Ovary (tissue), 9 donors: ENCODE data around the gene MRPL23. TPM values are rescaled to one million over a fixed set of nuclear protein-coding genes. Genes with fewer than 3 reads are reported as not detected.

Experiments used
- DNase-seq, 5 donors: peaks; one replicate each; pipeline ENCODE4 v3.0.0-alpha.2; 2019 to 2020
- H3K27ac ChIP-seq, 2 donors: fragments of 200-600 bp; one replicate each; pipeline versions ENCODE4 v1.5.1 to v1.8.0; 2019 to 2022
- H3K27me3 ChIP-seq: fragments of 200-600 bp; one replicate; pipeline ENCODE4 v1.8.0; 2022
- H3K36me3 ChIP-seq: fragments of 200-600 bp; sonication (generic); one replicate; pipeline ENCODE4 v1.5.1; 2019
- H3K4me1 ChIP-seq: one replicate; pipeline ENCODE4 v1.8.1; 2013; ENCODE audit warnings: mild to moderate bottlenecking, moderate library complexity; ENCODE audit not compliant: insufficient read depth
- H3K4me3 ChIP-seq: fragments of 200-600 bp; sonication (generic); one replicate; pipeline ENCODE4 v1.5.1; 2017
- H3K9me3 ChIP-seq, 2 donors: fragments of 200-600 bp in 1 of 2; sonication (generic) in 1 of 2; one replicate each; pipeline versions ENCODE4 v1.5.1 to v1.8.1; 2013 to 2019; ENCODE audit warnings: mild to moderate bottlenecking in 1 of 2, moderate library complexity in 1 of 2
- EP300 ChIP-seq: sonication (generic); formaldehyde crosslinking; IDR thresholded peaks from one replicate; pipeline ENCODE4 v1.6.1; 2017; ENCODE audit warnings: antibody characterized with exemption
- POLR2A ChIP-seq: fragments of 450-650 bp; IDR thresholded peaks from one replicate; pipeline ENCODE4 v1.6.1; 2017; ENCODE audit warnings: antibody characterized with exemption, mild to moderate bottlenecking, moderate library complexity
- WGBS, 3 donors: extraction: QIAGEN DNeasy Blood & Tissue Kit in 1 of 3; methylation state at CpG; one replicate each; pipeline versions ENCODE4 v1.1.5 to v1.1.7; 2013 to 2017; 5-methylcytosine and 5-hydroxymethylcytosine counted together
- intact Hi-C, 4 donors: fragments of 100-400 bp; cut with DNase I; formaldehyde crosslinking; loops; one replicate each; pipeline versions ENCODE4 v1.11.0 to v1.15.1; 2022 to 2023
- polyA plus RNA-seq, 2 donors: library from polyadenylated mRNA; stranded (reverse); fragments of 200-250 nt in 1 of 2; fragments of 350-450 nt in 1 of 2; fragmentation: Illumina TruSeq in 1 of 2; extraction: RNeasy Lipid Tissue Mini Kit (QIAGEN cat#74804) in 1 of 2; gene quantifications; one replicate each; pipeline ENCODE4 v1.2.3, GENCODE V29; 2013 to 2014
- total RNA-seq, 7 donors: library from RNA; depleted of rRNA in 2 of 7; stranded (reverse); fragments of >200 nt in 2 of 7; fragmentation: NEBNext Ultra II Directional in 3 of 7; extraction: Animal tissue kit (Norgen Biotek cat#: 25700) in 3 of 7; gene quantifications; one replicate each; pipeline versions ENCODE4 v1.1.0 to v1.2.4, GENCODE V29; 2016 to 2023
- TF ChIP-seq, protein P1 (sequence below), 3 donors: fragments of 450-650 bp in 2 of 3; fragments of 200-600 bp in 1 of 3; IDR thresholded peaks; one replicate each; pipeline versions ENCODE4 v1.5.1 to v1.8.0; 2016 to 2022; ENCODE audit warnings: antibody characterized with exemption in 3 of 3, mild to moderate bottlenecking in 1 of 3
- donor health status: DM: no; HTN: no; CAD: no; lungs with moderate emphysema.
- donor health status: DM: no; HTN: no; CAD: no.
- donor health status: Bipolar disorder and iron deficiency.
- donor health status: DM: yes; HTN: yes; CAD: no.
- donor health status: DM: no; HTN: no; CAD: no.
- donor health status: DM: yes; HTN: yes; CAD: no.

Gene MRPL23
- total and polyA plus RNA-seq, 9 donors, result 21.7 to 145 (median 86.7) TPM

DNA sequence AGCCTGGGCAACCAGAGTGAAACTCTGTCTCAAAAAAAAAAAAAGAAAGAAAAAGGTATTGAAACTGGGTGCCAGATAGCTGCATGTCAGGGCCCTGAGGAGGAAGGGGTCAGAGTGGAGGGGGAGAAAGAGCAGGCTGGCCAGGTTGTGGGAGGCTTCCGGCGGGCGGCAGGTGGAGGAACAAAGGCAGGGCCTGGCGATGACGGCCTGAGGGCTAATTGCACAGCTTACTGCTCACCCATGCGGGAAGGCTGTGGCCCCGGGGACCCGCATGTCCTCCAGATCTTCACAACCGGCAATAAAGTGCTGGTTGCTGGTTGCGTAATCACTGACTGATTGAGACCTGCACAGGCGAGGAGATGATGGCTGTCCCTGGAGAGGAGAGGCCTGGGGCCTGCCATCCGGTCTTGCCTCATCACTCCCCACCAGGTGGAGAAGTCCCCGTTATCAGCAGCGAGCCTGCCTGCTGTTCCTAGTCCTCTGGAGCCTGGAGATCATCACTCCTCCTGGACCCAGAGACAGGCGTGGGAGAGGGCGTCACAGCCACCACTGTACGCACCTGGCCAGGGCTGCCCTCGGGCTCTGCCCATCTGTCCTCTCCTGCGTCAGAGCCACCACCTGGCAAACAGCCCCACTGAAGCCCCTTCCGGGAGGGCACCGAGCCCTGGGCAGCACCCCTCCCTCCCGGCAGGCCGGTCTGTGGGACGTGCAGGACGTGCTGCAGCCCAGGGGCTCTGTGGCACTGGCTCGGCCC, 31.8 kb downstream of the MRPL23 start:
- TF ChIP-seq EP300 (no peak), POLR2A (no peak)
- peak in 3 of 5 donors; percentile 8 to 14 (median 13) for DNase-seq
- intact Hi-C loops, result no loop called here
- Histone ChIP-seq H3K4me1 (no peaks in the 10 kb centered on the region), H3K27ac (no peak overlapping the region), H3K36me3 (no peaks in the 10 kb centered on the region), H3K9me3 (no peaks in the 10 kb centered on the region), H3K27me3 (no peaks in the 10 kb centered on the region), H3K4me3 (no peak overlapping the region)
- 85% methylated on average over 7 of the region's 26 CpGs; no CpG with 5 or more reads in 2 of the 3 donors for WGBS, 3 donors

DNA sequence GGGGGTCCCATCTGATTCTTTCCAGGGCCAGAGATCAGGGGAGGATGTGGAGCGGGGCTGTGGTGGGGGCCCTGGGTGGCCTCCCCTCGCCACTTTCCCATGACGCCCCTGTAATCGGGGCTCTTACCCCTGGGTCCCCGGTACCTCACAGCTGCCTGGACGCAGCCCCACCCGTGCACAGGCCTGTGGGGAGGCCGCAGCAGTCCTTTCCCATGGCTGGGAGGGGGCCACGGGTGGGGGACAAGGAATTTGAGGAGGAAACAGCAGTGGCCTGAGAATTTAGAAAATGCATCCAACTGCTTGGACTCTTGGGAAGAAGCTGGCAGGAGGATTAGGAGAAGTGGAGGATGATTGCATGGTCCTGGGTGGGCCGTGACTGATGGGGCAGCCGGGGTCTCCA, 32.5 kb downstream of the MRPL23 start:
- TF ChIP-seq, protein P1, sequence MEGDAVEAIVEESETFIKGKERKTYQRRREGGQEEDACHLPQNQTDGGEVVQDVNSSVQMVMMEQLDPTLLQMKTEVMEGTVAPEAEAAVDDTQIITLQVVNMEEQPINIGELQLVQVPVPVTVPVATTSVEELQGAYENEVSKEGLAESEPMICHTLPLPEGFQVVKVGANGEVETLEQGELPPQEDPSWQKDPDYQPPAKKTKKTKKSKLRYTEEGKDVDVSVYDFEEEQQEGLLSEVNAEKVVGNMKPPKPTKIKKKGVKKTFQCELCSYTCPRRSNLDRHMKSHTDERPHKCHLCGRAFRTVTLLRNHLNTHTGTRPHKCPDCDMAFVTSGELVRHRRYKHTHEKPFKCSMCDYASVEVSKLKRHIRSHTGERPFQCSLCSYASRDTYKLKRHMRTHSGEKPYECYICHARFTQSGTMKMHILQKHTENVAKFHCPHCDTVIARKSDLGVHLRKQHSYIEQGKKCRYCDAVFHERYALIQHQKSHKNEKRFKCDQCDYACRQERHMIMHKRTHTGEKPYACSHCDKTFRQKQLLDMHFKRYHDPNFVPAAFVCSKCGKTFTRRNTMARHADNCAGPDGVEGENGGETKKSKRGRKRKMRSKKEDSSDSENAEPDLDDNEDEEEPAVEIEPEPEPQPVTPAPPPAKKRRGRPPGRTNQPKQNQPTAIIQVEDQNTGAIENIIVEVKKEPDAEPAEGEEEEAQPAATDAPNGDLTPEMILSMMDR (IDR thresholded peaks at IDR 0.05), result no peak
- TF ChIP-seq POLR2A, result no peak
- no peak for TF ChIP-seq EP300

DNA sequence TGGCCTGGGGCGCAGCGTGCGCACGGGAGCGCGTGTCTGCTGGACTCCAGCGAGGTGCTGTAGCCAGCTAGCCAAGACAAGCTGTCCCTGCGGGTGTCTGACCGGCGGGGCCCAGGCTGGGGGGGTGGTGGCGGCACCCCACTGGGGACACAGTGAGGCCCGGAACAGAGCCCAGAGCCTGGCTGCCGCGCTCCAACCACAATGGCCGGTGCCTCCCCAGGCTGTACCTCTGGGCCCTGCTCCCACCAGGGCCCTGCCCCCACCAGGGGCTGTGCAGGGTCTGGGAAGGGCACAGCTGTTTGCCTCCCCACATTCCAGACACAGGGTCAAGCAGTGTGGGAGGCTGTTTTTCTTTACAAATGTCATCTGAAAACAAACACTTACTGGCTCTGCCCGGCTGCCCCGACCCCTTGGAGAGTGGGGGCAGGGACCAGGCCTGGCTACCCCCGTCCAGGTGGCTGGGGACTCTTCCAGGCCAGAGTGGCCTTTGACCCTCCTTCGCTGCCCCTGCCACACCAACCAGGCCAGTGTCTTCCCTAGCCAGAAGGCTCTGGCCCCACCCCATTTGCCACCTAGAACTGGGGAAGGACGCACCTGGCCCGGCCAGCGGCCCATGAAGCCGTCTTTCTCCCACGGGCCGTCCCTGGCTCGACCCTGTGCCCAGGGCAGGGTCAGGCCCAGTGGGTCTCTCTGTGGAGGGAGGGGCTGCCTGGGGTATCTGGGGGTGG, 35.9 kb downstream of the MRPL23 start:
- no CpG with 5 or more reads among the region's 26 CpGs for WGBS, 3 donors
- no peak overlapping the region for H3K27ac ChIP-seq
- DNase-seq, result no peak
- H3K4me3 ChIP-seq, result no peak overlapping the region
- H3K4me1 ChIP-seq, result no peaks in the 10 kb centered on the region
- H3K27me3 ChIP-seq, result no peaks in the 10 kb centered on the region
- H3K36me3 ChIP-seq, result no peaks in the 10 kb centered on the region
- intact Hi-C loops, result no loop called here
- TF ChIP-seq, protein P1 (IDR thresholded peaks at IDR 0.05), result no peak
- no peak for TF ChIP-seq POLR2A
- no peak for TF ChIP-seq EP300
- no peaks in the 10 kb centered on the region for H3K9me3 ChIP-seq

More for the DNA sequence above, 32.5 kb downstream of the MRPL23 start:
- no peaks in the 10 kb centered on the region for H3K36me3 ChIP-seq
- no peak overlapping the region for H3K4me3 ChIP-seq
- no peak overlapping the region for H3K27ac ChIP-seq
- no peaks in the 10 kb centered on the region for H3K27me3 ChIP-seq
- H3K4me1 ChIP-seq, result no peaks in the 10 kb centered on the region
- DNase-seq, result peak in 1 of 5 donors; percentile 6
- intact Hi-C loops, result no loop called here
- WGBS, 3 donors, result no CpG with 5 or more reads among the region's 11 CpGs
- no peaks in the 10 kb centered on the region for H3K9me3 ChIP-seq

DNA sequence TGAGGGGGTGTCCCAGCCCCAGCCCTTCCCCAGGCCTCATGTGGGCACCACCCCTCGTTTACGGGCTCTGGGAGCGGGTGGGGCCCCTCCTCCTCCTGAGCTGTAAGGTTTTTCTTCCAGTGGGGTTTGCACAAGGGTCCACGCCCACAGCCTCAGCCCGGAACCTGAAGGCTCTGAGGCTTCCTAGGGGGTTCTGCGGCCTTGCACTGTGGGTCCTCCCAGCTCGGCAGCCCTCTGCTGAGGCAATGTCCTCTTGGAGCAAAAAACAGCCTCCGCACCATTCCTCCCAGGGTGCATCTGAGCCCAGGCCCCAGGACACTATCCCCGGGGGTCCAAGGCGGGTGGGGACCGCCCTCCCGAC, 36.4 kb downstream of the MRPL23 start:
- Histone ChIP-seq H3K4me3 (no peak overlapping the region), H3K4me1 (no peaks in the 10 kb centered on the region), H3K27ac (peak overlapping the region in 1 of 2 donors; percentile 10), H3K27me3 (no peaks in the 10 kb centered on the region), H3K9me3 (no peaks in the 10 kb centered on the region), H3K36me3 (no peaks in the 10 kb centered on the region)
- WGBS, 3 donors, result 55 to 80% methylated on average over 1 to 12 of the region's 12 CpGs; no CpG with 5 or more reads in 1 of the 3 donors
- TF ChIP-seq, protein P1 (IDR thresholded peaks at IDR 0.05), result no peak
- no peak for TF ChIP-seq POLR2A
- no peak for TF ChIP-seq EP300
- intact Hi-C loops, result no loop called here
- peak in 4 of 5 donors; percentile 24 to 51 (median 30) for DNase-seq

DNA sequence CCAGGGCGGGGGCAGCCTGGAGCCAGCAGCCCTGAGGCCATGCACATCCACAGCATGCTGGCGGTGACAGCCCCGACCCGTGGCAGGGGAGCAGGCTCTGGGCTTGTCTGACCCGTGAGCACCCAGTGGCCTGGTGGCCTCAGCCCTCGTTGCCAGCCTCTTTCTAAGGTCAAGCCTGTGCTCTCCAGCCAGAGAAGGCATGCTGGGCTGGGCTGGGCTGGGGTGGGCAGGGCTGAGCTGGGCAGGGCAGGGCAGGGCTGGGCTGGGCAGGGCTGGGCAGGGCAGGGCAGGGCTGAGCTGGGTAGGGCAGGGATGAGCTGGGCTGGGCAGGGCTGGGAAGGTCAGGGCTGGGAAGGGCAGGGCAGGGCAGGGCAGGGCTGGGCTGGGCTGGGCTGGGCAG, 39.9 kb downstream of the MRPL23 start:
- DNase-seq, result no peak
- WGBS, 3 donors, result no CpG with 5 or more reads among the region's 6 CpGs
- intact Hi-C loops, result no loop called here

More for the DNA sequence above, 39.9 kb downstream of the MRPL23 start:
- Histone ChIP-seq H3K9me3 (no peaks in the 10 kb centered on the region), H3K36me3 (no peaks in the 10 kb centered on the region), H3K27ac (no peak overlapping the region), H3K4me1 (no peaks in the 10 kb centered on the region), H3K27me3 (no peaks in the 10 kb centered on the region), H3K4me3 (no peak overlapping the region)
- TF ChIP-seq, protein P1 (IDR thresholded peaks at IDR 0.05), result no peak
- no peak for TF ChIP-seq POLR2A
- TF ChIP-seq EP300, result no peak
